ENCODE data around the gene DCPS.

DNA sequence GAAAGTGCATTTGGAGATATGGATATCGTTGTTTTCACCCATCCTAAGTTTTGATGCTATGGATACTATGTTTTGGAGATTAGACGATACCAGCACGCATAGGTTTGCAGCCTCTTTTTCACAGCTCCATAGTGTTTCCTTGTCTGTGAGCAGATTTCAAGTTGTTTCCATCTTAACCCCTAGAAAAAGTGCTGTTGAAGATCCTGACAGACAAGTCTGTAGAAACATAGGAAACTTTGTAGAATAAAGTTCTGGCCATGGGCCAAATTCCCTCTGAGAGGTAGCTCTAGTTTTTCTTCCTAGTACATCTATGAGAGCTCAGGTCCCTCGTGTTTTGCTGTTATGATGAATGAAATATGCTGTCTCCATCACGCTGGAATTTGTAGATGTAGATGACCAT is 84.0 kb downstream of the DCPS start:
- TF ChIP-seq RAD21 (IDR thresholded peaks at IDR 0.05; ENCODE audit: low read depth) (no peak), CTCF (IDR thresholded peaks at IDR 0.05 in 2 of 3, conservative IDR thresholded peaks at IDR 0.05 in 1 of 3; ENCODE audit: borderline replicate concordance in 1 of 3, insufficient read depth in 1 of 3, low read depth in 2 of 3, low read length in 2 of 3) (no peak), EZH2 (IDR thresholded peaks at IDR 0.05) (no peak), EGR1 (IDR thresholded peaks at IDR 0.05; ENCODE audit: low read depth) (no peak), SIN3A (IDR thresholded peaks at IDR 0.05; ENCODE audit: low read depth) (no peak), REST (IDR thresholded peaks at IDR 0.05; ENCODE audit: low read depth) (no peak), YY1 (IDR thresholded peaks at IDR 0.05; ENCODE audit: extremely low read depth, insufficient replicate concordance, low read depth, low read length) (no peak)
